HuH-7.5 (cell line): ENCODE measurements around the gene BRD7.

Experiments
- DNase-seq: peaks from one replicate; pipeline ENCODE4 v3.0.0; 2011; ENCODE audit warnings: low spot score

Gene BRD7

DNA sequence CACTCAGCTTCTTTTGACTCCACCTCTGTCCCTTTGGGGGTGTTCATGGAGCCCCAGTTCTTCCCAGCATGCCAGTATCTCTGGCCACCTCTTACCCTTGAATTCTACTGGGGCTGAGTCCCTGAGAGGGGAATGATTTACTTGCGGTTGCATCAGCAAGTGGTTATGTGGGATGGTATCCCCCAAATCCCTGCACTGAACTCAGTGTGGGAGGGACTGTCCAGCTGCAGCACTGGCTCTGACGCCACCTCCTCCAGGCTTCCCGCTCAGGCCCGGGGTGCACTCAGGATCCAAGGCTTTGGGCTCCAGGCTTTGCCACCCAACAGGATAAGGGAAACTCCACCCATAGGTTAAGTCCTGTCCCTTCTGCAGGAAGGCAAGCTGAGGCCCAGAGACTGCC lies 21.1 kb upstream of the BRD7 start:
- DNase-seq: no peak

DNA sequence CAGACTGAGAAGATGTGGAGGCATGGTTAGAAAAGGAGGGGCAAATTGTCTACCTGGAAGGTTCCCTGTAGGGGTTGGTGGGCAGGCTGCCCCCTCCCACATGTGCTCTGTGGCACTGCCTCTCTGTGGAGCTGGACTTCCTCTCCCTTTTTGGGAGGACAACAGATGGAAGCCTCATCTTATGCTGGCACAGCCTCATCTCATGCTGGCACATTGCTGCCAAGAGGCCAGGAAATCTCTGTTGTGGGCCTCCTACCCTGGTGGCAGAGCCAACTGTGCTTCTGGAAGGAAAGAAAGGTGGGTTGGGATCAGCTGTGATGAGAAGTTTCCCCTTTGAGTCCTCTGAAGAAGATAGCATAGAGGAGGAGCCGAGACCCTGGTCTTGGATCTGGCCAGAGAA lies 19.7 kb upstream of the BRD7 start:
- no peak for DNase-seq

DNA sequence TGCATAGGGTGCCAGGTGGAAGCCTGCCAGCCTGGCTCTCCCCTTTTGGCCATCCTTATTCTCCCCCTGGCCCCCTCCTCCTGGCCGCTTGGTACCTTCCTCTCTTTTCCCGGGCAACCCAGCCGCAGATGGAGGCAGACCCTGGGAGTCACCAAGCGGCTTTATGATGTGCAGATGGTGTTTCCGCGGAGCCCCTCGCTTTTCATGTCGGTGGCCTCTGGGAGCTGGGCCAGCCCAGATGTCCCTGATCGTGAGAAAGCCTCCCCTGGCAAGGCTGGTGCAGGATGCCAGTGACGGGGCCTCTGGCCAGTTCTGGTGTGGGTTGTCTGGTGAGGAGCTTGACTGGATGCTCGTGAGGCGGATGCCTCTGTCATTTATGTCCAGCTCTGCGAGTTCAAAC lies 18.0 kb upstream of the BRD7 start:
- no peak for DNase-seq

DNA sequence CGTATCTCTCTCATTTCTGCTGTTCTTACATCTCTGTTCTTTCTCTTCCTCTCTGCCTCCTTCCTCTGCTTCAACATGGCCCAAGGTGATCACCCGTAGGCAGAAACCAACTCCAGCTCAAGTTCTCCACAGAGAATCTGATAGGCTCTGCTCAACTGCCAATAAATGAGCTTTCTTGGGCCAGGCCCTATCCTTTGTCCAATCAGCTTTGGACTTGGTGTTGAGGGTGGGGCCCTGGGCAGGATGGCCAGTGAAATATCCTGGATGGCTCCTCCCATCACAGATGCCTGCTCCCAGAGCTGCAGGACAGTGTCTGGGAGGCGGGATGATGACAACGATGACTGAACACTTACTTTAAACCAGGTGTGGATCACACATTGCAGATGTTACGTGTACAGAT lies 17.4 kb upstream of the BRD7 start:
- no peak for DNase-seq

DNA sequence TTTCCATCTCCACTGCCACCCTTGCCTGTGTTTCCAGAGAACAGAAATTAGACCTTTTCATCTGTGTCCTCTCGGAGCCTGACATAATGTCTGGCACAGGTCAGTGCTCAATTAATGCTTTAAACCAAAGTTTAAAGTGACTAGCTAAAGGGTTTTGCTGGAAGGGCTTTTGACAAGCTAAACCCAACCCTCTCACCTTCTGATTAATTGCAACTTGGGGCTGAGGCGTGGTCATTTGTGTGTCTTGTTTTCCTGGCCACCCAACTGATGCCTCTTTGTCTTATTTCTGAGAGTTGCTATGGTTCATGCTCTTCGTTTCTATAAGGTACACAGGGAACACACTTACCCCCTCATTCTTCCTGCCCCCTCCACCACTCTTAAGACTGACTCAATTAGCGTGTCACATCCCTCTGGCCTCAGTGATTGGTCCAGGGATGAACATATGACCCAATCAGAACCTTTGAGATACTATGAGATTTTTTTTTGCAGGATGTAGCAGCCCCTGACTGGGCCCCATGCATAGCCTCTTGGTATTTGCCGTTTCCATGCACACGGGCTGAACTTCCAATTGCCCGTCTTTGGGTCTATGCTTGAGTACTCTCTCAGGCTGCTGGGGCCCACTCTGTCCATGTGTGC lies 15.8 kb upstream of the BRD7 start:
- DNase-seq: no peak

DNA sequence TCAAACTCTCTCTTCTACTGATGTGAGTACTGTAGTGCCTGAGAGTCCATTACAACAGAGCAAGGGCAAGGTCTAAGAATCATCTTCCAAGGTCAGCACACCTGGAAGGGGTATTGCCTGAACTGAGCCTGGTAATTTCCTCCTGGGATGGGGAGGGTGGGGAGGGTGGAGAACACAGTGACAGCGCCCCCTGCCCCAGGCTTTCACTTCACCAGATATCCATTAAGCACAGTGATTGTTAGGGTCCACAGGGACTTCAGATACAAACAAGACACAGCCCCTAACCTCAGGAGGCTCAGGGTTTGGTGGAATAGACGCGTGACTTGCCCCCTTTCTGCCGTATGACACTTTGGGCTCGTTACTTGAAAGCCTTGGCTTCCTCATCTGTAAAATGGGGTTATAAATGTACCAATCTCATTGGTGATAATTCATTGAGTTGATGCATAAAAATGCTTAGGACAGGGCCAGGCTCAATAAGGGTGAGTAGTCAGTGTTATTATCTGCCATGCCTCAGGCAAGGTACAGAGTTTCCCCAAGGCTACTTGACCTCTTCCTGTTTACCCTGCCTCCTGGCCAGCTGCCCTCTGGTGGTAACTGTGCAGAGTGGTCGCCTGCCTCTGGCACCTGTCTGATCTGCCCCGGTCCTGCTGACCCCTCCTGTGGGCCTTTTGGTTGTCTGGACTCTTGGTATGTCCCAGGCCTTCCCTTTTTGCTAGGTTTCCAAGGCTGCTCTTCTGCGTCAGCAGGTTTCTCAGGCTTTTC lies 13.1 kb upstream of the BRD7 start:
- no peak for DNase-seq

DNA sequence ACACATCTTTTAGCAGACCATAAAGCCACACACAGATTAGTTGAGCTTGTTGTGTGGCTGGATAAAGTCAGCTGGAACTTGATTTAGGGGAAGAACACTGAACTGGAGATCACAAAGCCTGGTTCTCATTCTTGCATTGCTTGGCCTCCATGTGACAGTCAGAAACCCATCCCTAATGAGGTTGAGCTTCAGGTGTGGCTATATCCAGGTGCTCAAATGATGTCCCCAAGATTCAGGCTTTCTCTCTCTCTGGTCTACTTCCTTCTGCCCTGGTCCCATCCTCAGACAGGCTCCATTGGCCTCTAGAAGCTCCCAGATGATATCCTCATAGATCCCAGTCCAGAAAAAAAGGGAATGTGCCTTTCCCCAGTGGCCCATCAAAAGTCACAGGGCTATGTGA lies 9.6 kb upstream of the BRD7 start:
- DNase-seq: no peak

DNA sequence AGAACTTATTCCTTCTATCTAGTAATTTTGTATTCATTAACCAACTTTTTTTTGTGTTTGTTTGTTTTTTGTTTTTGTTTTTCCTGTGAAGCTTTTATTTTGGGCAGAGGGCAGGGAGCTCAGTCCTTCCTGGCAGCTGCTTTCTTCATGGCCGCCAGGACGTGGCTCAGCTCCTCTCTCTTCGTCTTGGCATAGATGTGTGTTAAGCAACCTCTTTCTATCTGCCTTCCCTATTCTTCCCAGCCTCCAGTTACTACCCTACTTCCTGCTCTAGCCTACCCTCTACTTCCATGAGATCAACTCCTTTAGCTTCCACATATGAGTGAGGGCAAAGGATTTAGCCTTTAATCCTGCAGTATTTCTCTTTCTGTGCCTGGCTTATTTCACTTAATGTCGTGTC lies 8.2 kb upstream of the BRD7 start:
- no peak for DNase-seq

DNA sequence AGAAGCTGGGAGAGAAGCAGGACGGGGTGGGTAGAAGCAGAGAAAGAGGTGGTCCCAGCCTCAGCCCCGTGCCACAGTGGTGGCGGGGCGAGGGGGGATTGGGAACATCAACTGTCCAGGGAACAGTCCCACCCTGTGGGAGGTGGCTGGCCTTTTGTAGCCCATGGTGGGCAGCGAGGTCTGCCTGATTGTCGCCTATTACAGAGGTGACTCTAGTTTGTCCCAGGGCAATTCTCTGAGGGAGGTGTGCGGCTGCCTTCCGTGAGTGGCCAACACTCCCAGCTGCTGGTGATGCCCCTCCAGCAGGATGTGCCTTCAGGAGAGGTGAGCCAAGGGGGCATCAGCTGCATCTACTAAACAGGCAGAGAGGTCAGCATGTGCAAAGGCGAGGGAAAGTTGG lies 5.0 kb upstream of the BRD7 start:
- DNase-seq: no peak

DNA sequence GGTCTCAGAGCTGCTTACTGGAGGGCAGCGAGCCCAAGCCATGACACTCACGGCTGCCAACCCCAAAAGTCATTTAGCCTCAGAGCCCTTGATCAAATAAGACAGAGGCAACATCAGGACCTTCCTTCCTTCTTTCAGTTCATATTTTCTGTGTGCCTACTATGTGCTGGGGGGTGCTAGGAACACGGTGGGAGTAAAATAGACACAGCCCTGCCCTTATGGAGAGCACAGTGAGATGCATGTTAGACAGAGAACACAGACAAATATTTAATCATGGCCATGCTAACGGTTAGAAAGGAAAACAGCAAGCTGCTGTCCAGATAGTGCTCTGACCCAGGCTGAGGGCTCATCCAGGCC lies 4.5 kb upstream of the BRD7 start:
- no peak for DNase-seq

DNA sequence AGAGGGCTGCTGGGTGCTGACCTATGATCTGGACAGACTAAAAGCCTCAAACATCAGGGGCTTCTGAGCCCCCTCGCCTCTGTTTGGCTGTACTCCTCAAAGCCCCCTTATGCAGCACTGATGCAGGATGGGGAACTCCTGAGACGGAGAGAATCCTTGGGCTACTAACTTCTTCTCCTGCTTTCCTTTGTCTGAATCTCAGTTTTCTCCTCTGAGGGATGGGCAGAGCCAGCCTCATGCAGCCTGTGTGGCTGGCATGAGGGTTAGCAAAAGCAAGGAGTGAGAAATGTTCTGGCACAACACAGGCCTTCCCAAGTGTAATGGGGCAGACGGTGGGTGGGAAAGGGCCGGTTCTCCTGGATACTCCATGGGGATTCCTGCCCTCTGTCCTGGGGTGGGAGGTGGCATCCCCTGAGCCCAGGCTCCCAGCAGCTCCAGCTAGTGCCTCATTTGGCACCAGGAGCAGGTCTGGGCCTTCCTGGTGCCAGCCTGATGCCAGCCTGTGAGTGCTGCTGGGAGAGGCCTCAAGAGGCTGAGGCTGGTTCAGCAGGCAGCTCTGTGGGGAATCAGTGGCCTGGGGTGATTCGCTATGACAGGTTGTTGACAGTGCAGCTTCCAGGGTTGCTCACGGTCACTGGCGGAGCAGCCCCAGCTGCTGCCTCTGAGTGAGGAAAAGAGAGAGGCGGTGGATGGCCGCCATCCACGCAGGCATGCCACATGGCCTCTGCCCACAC lies 4.0 kb upstream of the BRD7 start:
- DNase-seq: no peak

DNA sequence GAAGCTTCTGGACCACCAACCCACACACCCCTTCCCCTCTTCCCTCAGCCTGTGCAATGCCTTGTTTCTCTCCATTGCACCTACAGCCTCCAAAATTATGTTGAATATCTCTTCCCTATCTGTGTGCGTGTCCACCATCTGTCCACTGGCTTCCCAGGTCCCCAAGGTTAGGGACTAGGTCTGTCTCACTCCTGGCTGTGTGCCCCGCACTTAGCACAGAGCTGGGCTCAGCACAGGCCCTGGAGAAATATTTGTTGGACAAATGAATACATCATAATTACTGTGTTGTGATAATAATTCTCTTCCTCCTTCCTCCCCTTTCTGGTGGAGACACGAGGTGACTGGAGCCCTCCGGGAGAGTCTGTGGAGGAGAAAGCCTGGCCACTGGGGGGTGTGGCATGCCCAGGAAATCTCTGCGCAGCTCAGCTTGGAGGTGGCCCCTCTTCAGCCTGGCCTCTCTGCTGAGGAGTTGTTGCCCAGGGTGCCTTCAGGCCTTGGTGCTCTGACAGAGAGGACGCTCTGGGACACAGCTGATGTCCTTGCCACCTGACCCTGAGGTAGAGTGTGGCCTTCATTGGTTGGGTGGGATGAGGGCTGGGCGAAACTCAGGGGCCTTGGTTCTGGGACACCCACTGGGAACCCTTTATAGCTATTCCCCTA lies 3.3 kb upstream of the BRD7 start:
- DNase-seq: no peak

DNA sequence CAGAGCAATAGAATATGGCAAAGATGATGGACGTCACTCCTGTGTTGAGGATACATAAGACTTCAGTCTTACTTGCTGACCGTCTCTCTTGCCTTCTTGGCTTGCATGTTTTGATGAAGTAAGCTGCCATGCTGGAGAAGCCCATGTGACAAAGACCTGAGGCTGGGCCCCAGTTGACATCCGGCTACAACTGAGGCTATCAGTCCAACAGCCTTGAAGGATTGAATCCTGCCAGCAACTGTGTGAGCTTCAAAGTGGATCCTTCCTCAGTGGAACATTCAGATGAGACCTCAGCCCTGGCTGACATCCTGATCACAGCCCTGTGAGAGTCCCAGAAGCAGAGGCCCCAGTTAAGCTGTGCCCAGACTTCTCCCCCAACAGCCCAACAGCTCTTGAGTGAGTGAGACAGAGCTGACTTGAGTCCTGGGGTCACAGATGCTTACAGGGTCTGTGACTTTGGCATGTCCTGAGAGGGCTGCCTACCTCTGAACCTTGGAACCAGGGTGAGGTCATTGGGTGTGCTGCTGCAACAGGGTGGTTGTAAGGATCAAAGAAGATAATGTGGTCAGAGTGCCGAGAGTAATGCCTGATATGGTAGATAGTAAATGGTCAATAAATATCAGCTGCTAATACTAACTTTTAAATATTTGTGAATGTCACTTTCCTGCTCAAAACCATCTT lies 2.4 kb upstream of the BRD7 start:
- no peak for DNase-seq

DNA sequence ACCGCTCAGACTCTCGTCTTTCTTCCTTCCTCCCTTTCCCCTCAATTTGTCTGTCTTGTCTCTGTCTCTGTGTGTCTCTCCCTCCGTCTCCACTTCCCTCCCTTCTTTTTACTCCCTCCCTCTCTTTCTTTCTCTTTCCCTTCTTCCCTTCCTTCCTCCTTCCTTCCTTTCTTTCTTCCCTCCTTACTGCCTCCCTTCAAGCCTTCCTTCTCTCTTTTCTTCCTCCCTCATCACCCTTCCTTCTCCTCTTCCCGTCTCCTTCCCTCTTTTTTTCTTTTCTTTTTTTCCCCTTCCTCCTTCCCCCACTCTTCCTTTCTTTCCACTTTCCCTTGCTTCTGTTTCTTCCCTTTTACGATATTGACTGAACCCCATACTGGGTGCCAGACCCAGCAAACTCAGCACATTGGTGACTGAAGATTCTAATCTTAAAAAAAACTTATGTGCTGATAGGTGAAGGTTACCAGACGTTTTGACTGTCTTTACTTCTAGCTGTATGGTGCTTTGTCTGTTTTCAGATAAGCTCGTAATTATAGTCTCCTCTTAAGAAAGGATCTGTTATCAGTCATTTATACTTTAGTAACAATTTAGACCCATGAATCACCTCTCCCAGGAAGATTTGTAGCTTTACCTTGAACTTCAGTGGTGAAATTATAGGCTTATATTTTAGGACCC lies 481 bp upstream of the BRD7 start:
- no peak for DNase-seq

DNA sequence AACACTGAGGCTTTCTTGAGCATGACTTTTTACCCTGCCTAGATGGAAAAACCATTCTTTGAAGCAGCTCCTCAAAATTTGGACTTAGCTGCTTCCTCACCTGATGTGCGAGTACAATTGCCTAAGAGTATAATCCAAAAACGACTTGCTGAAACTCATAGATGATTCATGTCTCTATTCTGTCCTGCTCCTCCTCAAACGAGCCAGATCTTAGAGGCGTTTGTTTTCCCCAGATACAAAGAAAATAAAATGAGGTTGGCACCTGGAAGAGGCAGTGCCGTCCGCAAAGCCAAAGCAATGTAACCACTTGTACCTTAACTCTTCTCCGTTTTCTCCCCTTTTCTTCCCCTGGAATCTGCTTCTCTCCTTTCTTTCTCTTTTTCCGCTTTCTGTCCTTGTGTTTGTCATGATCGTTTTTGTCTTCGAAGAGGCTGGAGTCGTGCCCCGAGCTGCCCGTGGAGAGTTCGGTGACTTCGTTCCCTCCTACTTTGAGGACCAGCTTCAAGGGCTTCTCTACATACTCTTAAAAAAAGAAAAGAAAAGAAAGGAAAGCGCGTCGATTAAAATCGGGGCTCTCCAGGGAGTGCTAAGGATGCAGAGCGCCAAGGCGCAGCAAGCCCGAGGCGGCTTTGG lies 895 bp downstream of the BRD7 start:
- DNase-seq: no peak

DNA sequence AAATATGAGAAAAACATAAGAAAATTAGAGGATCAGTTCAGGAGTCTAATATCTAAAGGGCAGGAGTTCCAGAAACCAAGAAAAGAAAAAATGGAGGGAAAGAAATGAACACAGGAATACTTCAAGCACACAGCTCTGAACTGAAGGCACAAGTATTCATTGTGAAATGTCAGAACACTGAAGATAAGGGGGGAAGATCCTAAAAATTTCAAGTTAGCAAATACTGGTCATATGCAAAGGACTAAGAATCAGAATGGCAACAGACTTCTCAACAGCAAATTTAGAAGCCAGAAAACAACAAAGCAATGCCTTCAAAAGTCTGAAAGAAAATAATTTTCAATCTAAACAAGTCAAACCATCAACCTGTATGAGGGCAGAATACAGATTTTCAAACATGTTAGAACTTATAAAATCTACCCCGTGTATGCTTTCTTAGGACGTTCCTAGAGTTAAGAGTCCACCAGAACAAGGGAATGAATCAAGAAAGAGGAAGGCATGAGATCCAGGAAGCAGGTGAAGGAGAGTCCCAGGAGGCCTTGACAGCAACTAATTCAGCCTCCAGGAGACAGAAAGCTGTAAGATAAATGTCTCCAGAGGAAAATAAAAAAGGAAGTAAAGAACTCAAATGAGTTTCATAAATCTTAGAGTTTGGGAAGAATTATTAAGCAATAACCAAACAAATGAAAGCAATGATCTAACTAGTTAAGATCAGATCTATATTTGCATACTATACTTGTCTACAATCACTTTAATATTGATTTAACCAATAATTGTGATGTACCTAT lies 2.8 kb downstream of the BRD7 start:
- DNase-seq: no peak

DNA sequence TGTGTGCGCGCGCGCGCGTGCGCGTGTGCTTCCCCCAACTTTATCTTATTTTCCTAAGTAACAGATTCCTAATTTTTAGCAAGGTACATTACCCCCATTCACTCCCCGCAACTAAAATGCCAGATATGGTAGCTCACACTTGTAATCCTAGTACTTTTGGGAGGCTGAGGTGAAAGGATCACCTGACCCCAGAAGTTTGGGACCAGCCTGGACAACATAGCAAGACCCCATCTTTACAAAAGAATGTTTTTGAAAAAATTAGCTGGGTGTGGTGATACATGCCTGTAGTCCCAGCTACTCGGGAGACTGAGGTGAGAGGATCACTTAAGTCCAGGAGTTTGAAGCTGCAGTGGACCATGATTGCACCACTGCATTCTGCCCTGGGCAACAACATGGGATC lies 5.1 kb downstream of the BRD7 start:
- DNase-seq: no peak

DNA sequence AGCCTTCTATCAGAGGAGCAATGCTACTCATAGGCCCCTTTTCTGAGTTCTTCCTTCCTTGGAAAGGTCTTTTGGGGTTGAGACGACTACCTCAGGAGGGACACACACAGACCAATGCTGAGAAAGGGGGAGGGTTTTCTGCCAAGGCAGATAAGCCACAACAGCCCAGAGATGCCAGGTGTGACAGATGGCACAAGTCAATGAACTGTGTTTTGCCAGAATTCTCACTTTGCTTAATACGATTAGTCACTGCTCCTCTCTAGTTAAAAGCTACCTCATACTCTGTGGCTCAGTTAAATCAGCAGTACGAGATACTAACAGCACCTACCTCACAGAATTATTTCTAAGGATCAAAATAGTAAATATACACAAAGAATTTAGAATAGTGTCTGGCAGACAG lies 8.0 kb downstream of the BRD7 start:
- DNase-seq: no peak

DNA sequence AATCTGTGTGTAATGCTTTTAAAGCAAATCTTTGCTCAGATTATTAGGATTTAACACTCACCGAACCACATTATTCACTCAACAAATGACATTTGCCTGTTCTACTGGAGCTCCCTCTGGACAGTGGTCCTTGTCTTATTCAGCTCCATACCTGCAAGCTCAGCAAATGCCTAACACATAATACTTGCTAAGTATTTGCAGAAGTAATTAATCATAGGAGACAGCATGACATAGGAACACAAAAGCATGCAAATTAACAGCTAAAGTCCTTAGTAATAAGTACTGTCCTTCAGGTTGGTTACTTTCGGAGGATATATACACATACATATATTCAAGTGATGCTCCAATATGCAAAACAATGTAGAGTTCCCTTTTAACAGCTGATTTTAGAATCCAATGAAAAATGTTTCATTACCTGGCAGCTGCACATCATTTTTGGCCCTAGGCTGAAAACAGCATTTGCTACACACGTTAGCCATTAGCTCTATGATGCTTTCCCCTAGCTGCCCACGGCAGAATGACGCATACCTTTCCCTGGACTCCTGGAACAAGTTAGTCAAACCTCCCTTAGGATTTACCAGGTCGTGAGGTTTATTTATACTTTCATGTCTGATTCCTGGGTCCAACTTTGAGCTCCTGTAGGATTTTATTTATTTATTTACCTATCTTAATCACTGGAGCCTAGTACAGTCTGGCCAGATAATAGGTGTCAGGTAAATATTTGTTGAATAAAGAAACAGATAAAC lies 8.6 kb downstream of the BRD7 start:
- no peak for DNase-seq

DNA sequence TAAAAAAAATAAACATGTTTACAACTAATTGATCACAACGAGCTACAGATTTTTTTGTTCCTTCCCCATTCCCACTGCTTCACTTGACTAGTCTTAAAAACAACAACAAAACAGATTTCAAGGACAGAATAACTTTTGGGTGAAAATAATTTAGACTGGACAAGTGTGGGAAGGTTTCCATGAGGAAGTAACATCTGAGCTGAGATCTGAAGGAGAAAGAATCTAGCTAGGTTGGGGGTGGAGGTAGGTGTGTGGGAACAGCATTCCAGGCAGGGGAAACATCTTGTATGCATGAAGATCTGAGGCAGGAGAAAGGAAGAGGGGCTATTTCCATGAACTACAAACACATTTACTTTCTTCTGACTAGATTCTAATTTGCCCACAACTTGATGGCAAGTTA lies 9.2 kb downstream of the BRD7 start:
- DNase-seq: no peak
